ENCODE data around the gene NTRK3.

The NTRK3 gene

DNA sequence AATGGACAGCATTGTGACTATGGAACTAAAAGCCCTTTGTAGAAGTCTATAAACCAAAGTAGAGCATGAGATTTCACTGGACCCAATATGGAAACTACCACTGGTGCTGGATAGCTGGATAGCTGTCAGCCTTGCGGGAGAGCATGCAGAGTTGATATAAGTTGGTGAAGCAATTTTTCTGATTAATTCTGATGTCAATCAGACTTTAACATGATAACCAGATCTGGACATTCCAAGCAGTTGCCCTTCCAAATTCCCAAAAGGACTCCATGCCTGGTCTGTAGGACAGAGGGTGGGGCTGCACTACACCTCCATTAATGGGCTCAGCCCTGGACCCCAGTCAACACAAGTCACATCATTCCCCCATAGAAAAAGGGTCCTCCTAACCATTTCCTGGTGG lies 437.8 kb downstream of the NTRK3 start:
- no peak for DNase-seq (ENCODE audit: low read depth)
- TF ChIP-seq, protein P1, sequence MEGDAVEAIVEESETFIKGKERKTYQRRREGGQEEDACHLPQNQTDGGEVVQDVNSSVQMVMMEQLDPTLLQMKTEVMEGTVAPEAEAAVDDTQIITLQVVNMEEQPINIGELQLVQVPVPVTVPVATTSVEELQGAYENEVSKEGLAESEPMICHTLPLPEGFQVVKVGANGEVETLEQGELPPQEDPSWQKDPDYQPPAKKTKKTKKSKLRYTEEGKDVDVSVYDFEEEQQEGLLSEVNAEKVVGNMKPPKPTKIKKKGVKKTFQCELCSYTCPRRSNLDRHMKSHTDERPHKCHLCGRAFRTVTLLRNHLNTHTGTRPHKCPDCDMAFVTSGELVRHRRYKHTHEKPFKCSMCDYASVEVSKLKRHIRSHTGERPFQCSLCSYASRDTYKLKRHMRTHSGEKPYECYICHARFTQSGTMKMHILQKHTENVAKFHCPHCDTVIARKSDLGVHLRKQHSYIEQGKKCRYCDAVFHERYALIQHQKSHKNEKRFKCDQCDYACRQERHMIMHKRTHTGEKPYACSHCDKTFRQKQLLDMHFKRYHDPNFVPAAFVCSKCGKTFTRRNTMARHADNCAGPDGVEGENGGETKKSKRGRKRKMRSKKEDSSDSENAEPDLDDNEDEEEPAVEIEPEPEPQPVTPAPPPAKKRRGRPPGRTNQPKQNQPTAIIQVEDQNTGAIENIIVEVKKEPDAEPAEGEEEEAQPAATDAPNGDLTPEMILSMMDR (IDR thresholded peaks at IDR 0.05; ENCODE audit: control insufficient read depth, extremely low read depth, insufficient read depth), result no peak

DNA sequence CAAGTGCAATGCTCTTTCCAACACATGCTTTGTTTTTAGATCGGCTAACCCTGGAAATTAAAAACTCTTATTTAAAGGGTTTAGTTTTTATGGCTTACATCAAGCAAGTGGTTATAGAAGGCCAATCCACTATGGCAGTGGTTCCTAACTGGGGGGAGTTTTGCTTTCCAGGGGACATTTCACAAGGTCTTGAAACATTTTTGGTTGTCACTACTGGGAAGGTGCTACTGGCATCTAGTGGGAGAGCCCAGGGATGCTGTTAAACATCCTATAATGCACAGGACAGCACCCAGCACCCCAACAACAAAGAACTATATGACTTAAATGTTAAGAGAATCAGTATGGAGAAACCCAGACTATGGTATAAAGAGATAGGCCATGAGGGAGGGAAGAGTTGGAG lies 439.0 kb downstream of the NTRK3 start:
- TF ChIP-seq, protein P1 (IDR thresholded peaks at IDR 0.05; ENCODE audit: control insufficient read depth, extremely low read depth, insufficient read depth), result no peak
- no peak for DNase-seq (ENCODE audit: low read depth)

More for the DNA sequence above, 437.8 kb downstream of the NTRK3 start:
- no peak overlapping the region for H3K4me3 ChIP-seq (ENCODE audit: low read depth, low read length)

DNA sequence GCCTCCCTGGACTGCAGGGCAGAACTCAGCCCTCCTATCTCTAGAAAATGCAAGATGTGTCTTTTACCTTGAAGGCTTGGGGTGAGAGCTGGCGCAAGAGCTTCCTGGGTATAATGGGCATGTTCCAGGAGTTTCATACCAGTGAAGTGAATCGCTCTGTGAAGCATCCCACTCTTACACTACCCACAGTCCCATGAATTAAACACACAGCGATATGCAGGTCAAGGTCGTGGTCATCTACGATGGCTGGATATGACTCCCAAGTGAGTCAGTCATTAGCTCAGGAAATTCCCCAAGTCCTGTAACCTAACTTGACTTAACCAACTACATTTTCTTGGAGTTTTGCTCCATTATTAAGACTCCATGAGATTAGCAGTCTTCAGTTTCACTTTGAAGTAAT lies 439.7 kb downstream of the NTRK3 start:
- TF ChIP-seq, protein P1 (IDR thresholded peaks at IDR 0.05; ENCODE audit: control insufficient read depth, extremely low read depth, insufficient read depth), result no peak
- DNase-seq (ENCODE audit: low read depth), result no peak
- H3K4me3 ChIP-seq (ENCODE audit: low read depth, low read length), result no peak overlapping the region

More for the DNA sequence above, 439.0 kb downstream of the NTRK3 start:
- H3K4me3 ChIP-seq (ENCODE audit: low read depth, low read length), result no peak overlapping the region

DNA sequence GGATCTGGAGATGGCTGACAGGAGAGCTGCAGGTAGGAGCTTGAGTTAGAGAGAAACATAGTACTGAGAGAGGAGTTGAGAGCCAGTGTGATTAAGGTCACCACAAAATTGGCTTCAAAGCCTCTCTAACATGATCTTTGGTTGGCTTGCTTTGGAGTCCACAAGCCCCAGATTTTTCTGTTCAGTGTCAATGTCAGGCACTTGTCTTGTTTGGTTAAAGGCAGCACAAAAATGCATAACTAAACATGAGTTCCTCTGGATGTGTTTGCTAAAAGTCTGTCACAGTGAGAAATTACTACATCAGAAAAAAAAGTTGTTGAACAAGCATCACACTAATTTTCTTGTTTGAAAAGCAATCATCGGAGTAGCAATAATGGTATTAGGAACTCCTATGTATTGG lies 440.5 kb downstream of the NTRK3 start:
- H3K4me3 ChIP-seq (ENCODE audit: low read depth, low read length), result no peak overlapping the region
- TF ChIP-seq, protein P1 (IDR thresholded peaks at IDR 0.05; ENCODE audit: control insufficient read depth, extremely low read depth, insufficient read depth), result no peak
- DNase-seq (ENCODE audit: low read depth), result no peak
